B cell (primary cell): ENCODE results near the gene KHDC4. TPM values are rescaled to one million over a fixed set of nuclear protein-coding genes. Genes with fewer than 3 reads are reported as not detected.

ENCODE experiments used
- ATAC-seq: fragments of 200-7000 bp; cut with Tn5 transposase; one replicate; pipeline ENCODE4 v1.10.0; 2021; ENCODE audit warnings: low read depth, mild to moderate bottlenecking, moderate number of reproducible peaks, moderate library complexity
- CTCF ChIA-PET: fragments of 350-600 bp; sonication (Branson Sonifier 250); formaldehyde crosslinking; loops from one replicate; lab custom pipeline; 2021; ENCODE audit warnings: antibody characterized with exemption, inconsistent platforms; lab: Charles Lee
- POLR2A ChIA-PET: fragments of 350-600 bp; sonication (Branson Sonifier 250); formaldehyde crosslinking; loops from one replicate; lab custom pipeline; 2021; ENCODE audit warnings: antibody characterized with exemption; lab: Charles Lee
- DNase-seq: peaks from one replicate; pipeline ENCODE4 v3.0.0; 2013
- H2AFZ ChIP-seq: 2 replicates; pipeline ENCODE4 v1.6.1; 2012; ENCODE audit warnings: mild to moderate bottlenecking, low read depth, low read length; ENCODE audit not compliant: insufficient read depth, poor library complexity, severe bottlenecking
- H3K27ac ChIP-seq, 2 donors: 1 replicate in 1 of 2; 2 replicates in 1 of 2; pipeline ENCODE4 v1.5.1; 2012 to 2013; ENCODE audit warnings: low read length in 2 of 2, mild to moderate bottlenecking in 2 of 2, moderate library complexity in 1 of 2
- H3K27me3 ChIP-seq, 4 experiments: fragments of 200-600 bp in 1 of 4; sonication (generic) in 1 of 4; replicated peaks in 1 of 4; 1 replicate in 2 of 4; 2 replicates in 2 of 4; pipeline versions ENCODE4 v1.6.1 to v1.7.0; 2013 to 2016; ENCODE audit warnings: low read length in 3 of 4, mild to moderate bottlenecking in 2 of 4, mixed read lengths in 1 of 4, moderate library complexity in 1 of 4; ENCODE audit not compliant: insufficient read depth in 4 of 4, control insufficient read depth in 3 of 4; ENCODE audit errors: control extremely low read depth in 1 of 4
- H3K36me3 ChIP-seq, 2 experiments: replicated peaks in 1 of 2; 1 replicate in 1 of 2; 2 replicates in 1 of 2; pipeline versions ENCODE4 v1.6.1 to v1.7.1; 2013; ENCODE audit warnings: low read length in 1 of 2; ENCODE audit not compliant: insufficient read depth in 2 of 2, control insufficient read depth in 1 of 2; ENCODE audit errors: control extremely low read depth in 1 of 2, extremely low read depth in 1 of 2
- H3K4me1 ChIP-seq, 2 donors: fragments of 200-600 bp in 1 of 2; sonication (generic) in 1 of 2; 1 replicate in 1 of 2; 2 replicates in 1 of 2; pipeline versions ENCODE4 v1.5.1 to v1.6.1; 2013 to 2017; ENCODE audit warnings: low read length in 2 of 2; ENCODE audit not compliant: control insufficient read depth in 2 of 2, insufficient read depth in 2 of 2
- H3K4me2 ChIP-seq: replicated peaks from 2 replicates; pipeline ENCODE3; 2012; ENCODE audit warnings: mild to moderate bottlenecking, low read depth, low read length; ENCODE audit not compliant: poor library complexity, severe bottlenecking
- H3K4me3 ChIP-seq, 5 experiments: fragments of 200-600 bp in 1 of 5; sonication (generic) in 1 of 5; 1 replicate in 3 of 5; 2 replicates in 2 of 5; pipeline versions ENCODE4 v1.5.1 to v1.7.0; 2011 to 2016; ENCODE audit warnings: low read length in 4 of 5, mild to moderate bottlenecking in 4 of 5, low read depth in 2 of 5, control low read depth in 1 of 5, moderate library complexity in 1 of 5; ENCODE audit not compliant: insufficient read depth in 1 of 5; ENCODE audit errors: control extremely low read depth in 1 of 5, extremely low read depth in 1 of 5
- H3K79me2 ChIP-seq: fragments of 200-600 bp; sonication (generic); one replicate; pipeline ENCODE4 v1.6.0; 2016; ENCODE audit warnings: low read length; ENCODE audit not compliant: control insufficient read depth, insufficient read depth
- H3K9ac ChIP-seq: fragments of 200-600 bp; sonication (generic); 2 replicates; pipeline ENCODE4 v1.6.1; 2017; ENCODE audit warnings: mild to moderate bottlenecking, low read length, moderate library complexity
- H3K9me3 ChIP-seq, 3 donors: one replicate each; pipeline versions ENCODE4 v1.6.1 to v1.7.1; 2013; ENCODE audit warnings: low read length in 2 of 3; ENCODE audit not compliant: control insufficient read depth in 2 of 3, insufficient read depth in 1 of 3; ENCODE audit errors: control extremely low read depth in 1 of 3
- H4K20me1 ChIP-seq: 2 replicates; pipeline ENCODE4 v1.6.0; 2012; ENCODE audit warnings: mild to moderate bottlenecking, low read length; ENCODE audit not compliant: insufficient read depth, control insufficient read depth, poor library complexity, severe bottlenecking
- H3K27ac Mint-ChIP-seq: one replicate; pipeline ENCODE4 v1.8.0; 2021; ENCODE audit warnings: mixed read lengths
- H3K27me3 Mint-ChIP-seq: one replicate; pipeline ENCODE4 v1.8.0; 2021; ENCODE audit warnings: mixed read lengths
- H3K4me1 Mint-ChIP-seq: one replicate; pipeline ENCODE4 v1.8.0; 2021; ENCODE audit warnings: mixed read lengths
- H3K4me3 Mint-ChIP-seq: one replicate; pipeline ENCODE4 v1.8.0; 2021; ENCODE audit warnings: mixed read lengths
- H3K9me3 Mint-ChIP-seq: one replicate; pipeline ENCODE4 v1.8.0; 2022; ENCODE audit warnings: mixed read lengths; ENCODE audit not compliant: insufficient read depth
- EZH2 ChIP-seq: IDR thresholded peaks from 2 replicates; pipeline ENCODE4 v1.6.1; 2012; ENCODE audit warnings: borderline replicate concordance, low read depth, mild to moderate bottlenecking, moderate library complexity, low read length; ENCODE audit not compliant: insufficient read depth, poor library complexity, severe bottlenecking
- WGBS: methylation state at CpG from one replicate; pipeline ENCODE4 v1.1.5; 2013; ENCODE audit warnings: missing lambda C conversion rate; ENCODE audit not compliant: insufficient coverage; 5-methylcytosine and 5-hydroxymethylcytosine counted together
- intact Hi-C: fragments of 100-400 bp; cut with micrococcal nuclease; formaldehyde crosslinking; loops from one replicate; pipeline ENCODE4 v1.10.0; 2022
- polyA plus RNA-seq: library from polyadenylated mRNA; depleted of rRNA; stranded (reverse); fragments of >200 nt; gene quantifications from 2 replicates; pipeline ENCODE4 v1.2.3, GENCODE V29; 2012
- total RNA-seq, 2 donors: library from RNA; stranded (reverse); fragments of 120-200 nt in 1 of 2; gene quantifications; 1 replicate in 1 of 2; 2 replicates in 1 of 2; pipeline versions ENCODE4 v1.2.3 to v1.2.4, GENCODE V29; 2013 to 2022
- TF ChIP-seq, protein P1 (sequence below): fragments of 200-600 bp; IDR thresholded peaks from one replicate; pipeline ENCODE4 v1.8.0; 2022; ENCODE audit warnings: antibody characterized with exemption, mild to moderate bottlenecking

The KHDC4 gene
- total and polyA plus RNA-seq, 2 donors (not counting 1 experiment from before 2014, with no cell fraction given): 51.3 to 122 TPM

DNA sequence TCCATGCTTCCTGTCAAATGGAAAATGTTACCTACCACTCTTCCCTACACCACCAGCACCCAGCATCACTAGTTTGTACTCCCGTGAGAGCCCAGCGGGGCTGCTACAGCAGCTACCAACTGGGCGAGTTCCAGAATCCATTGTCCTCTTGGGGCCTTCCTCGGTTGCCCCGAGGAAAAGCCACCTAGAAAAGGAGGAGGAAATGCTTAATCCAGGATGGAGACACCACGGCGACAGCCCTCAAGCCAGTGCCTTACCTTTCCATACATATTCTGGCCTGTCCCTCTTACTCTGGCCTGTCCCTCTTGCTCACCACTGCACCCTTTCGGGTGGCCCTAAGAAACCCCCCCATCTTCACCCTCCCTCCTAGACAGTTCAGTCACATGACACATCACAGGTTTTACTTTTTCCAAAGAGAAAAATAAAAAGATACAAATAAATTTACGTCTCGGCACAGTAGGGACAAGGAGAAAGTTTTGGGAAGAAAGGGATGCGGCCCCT is 23.5 kb downstream of the KHDC4 start:
- TF ChIP-seq, protein P1, sequence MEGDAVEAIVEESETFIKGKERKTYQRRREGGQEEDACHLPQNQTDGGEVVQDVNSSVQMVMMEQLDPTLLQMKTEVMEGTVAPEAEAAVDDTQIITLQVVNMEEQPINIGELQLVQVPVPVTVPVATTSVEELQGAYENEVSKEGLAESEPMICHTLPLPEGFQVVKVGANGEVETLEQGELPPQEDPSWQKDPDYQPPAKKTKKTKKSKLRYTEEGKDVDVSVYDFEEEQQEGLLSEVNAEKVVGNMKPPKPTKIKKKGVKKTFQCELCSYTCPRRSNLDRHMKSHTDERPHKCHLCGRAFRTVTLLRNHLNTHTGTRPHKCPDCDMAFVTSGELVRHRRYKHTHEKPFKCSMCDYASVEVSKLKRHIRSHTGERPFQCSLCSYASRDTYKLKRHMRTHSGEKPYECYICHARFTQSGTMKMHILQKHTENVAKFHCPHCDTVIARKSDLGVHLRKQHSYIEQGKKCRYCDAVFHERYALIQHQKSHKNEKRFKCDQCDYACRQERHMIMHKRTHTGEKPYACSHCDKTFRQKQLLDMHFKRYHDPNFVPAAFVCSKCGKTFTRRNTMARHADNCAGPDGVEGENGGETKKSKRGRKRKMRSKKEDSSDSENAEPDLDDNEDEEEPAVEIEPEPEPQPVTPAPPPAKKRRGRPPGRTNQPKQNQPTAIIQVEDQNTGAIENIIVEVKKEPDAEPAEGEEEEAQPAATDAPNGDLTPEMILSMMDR: no peak
- no peak for TF ChIP-seq EZH2
- intact Hi-C loops: loop anchor here (1.0 to 2.0 kb wide), 6 partner anchors 24 to 648 kb away; partner anchors contain the start of genes DAP3, GON4L, KHDC4 and SCAMP3
- no peaks in the 10 kb centered on the region for H3K9me3 Mint-ChIP-seq
- peak overlapping the region; percentile 82 for H3K9ac ChIP-seq
- H3K36me3 ChIP-seq: peaks cover 13 to 51% of the 10 kb centered on the region in 2 experiments
- H3K9me3 ChIP-seq: no peaks in the 10 kb centered on the region
- H4K20me1 ChIP-seq: no peaks in the 10 kb centered on the region
- H3K27ac ChIP-seq: peak overlapping the region; percentile 59 to 79
- no peaks in the 10 kb centered on the region for H3K27me3 ChIP-seq
- peaks cover 28% of the 10 kb centered on the region for H3K79me2 ChIP-seq
- peak overlapping the region; percentile 72 for H2AFZ ChIP-seq
- H3K4me2 ChIP-seq: peak overlapping the region; percentile 80
- peak overlapping the region; percentile 97 for H3K27ac Mint-ChIP-seq
- peak; percentile 58 for DNase-seq
- peak; percentile 22 for ATAC-seq
- no peaks in the 10 kb centered on the region for H3K27me3 Mint-ChIP-seq
- WGBS: 13% methylated on average over 7 of the region's 11 CpGs
- peak overlapping the region; percentile 96 for H3K4me3 Mint-ChIP-seq
- ChIA-PET POLR2A (no interaction called here), CTCF (interaction anchor here (0.9 to 1.0 kb wide), 2 partner anchors 73 to 79 kb away, joined by 3 read pairs; no protein-coding TSS in a partner anchor)
- peaks cover 14 to 16% of the 10 kb centered on the region in 2 donors for H3K4me1 ChIP-seq
- H3K4me3 ChIP-seq: peak overlapping the region; percentile 64 to 90 (median 71)
- peaks cover 23% of the 10 kb centered on the region for H3K4me1 Mint-ChIP-seq

DNA sequence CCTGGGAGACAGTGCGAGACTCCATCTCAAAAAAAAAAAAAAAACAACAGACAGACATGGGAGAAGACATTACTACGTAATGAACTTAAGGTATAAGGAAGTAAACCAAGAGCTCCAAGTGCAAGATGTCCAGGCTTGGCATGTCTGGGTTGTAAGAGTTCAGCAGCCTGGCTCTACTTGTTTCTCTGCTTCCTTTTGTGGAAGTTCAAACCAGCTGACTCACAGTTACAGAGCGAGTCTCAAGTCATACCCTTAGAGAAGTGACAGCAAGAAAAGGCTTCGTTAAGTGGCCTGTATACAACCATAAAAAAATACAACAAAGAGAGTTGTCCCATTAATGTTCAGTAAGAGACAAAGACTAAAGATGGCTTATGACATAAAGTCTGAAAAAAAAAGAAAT is 24.3 kb downstream of the KHDC4 start:
- DNase-seq (peak; percentile 33), ATAC-seq (no peak)
- Histone ChIP-seq H3K36me3 (peaks cover 13 to 50% of the 10 kb centered on the region in 2 experiments), H2AFZ (no peak overlapping the region), H3K9ac (peak overlapping the region; percentile 82), H4K20me1 (no peaks in the 10 kb centered on the region), H3K4me3 (peak overlapping the region in 2 of 5 experiments; percentile 75 to 90), H3K4me1 (peaks cover 14 to 16% of the 10 kb centered on the region in 2 donors), H3K9me3 (no peaks in the 10 kb centered on the region), H3K79me2 (peaks cover 28% of the 10 kb centered on the region), H3K27ac (peak overlapping the region in 1 of 2 donors; percentile 79), H3K4me2 (peak overlapping the region; percentile 80), H3K27me3 (no peaks in the 10 kb centered on the region)
- Mint-ChIP-seq H3K27me3 (no peaks in the 10 kb centered on the region), H3K4me3 (peak overlapping the region; percentile 96), H3K27ac (peak overlapping the region; percentile 37), H3K4me1 (peaks cover 23% of the 10 kb centered on the region), H3K9me3 (no peaks in the 10 kb centered on the region)
- POLR2A ChIA-PET: interaction anchor here (0.7 kb wide), 2 partner anchors 9 to 11 kb away, joined by 4 to 6 read pairs; no protein-coding TSS in a partner anchor
- TF ChIP-seq EZH2: no peak
- TF ChIP-seq, protein P1: no peak
- WGBS: no CpG with 5 or more reads among the region's 4 CpGs
- CTCF ChIA-PET: interaction anchor here (0.8 to 1.0 kb wide), 3 partner anchors 74 to 82 kb away, joined by 3 read pairs; no protein-coding TSS in a partner anchor
- intact Hi-C loops: loop anchor here (2.0 kb wide), 3 partner anchors 79 to 647 kb away; partner anchors contain the start of genes DAP3, SCAMP3 and YY1AP1
